Stimulated activated CD8-positive, alpha-beta memory T cell treated with anti-CD3 and anti-CD28 coated beads, Interleukin-12 subunit alpha, Interleukin-12 subunit beta, amount 100 ng/mL, for 1 hour (primary cell): ENCODE data around the gene SERPINB6.
"Not testable (repeated sequence)": the region's sequence is repeated elsewhere in the genome, so short reads cannot be mapped to it uniquely, and the experiment has no call there.

ENCODE experiments used
- DNase-seq: peaks from one replicate; pipeline ENCODE4 v3.0.0-alpha.2; 2020; ENCODE audit warnings: low read depth

The SERPINB6 gene

GRCh38 chr6:2958776-2959175 lies 12.6 kb downstream of the SERPINB6 start:
- no peak for DNase-seq

DNA sequence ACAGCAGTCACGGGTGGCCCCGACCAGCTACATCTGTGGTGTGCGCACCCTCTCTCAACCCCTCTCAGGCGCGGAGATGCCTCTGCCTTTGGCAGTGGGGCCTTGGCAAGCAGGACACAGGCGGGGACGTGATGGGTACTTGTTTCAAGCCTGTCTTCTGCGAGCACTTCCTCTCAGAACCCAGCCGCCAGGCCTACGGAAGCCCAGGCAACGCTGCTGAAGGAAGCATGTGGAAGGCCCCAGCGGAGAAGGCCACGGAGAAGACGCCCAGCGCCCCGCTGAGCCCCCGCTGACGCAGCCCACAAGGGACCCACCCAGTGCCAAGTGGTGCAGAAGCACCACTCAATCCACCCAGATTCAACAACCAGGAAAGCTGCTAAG lies 13.0 kb downstream of the SERPINB6 start:
- no peak for DNase-seq

GRCh38 chr6:2957696-2958330 lies 13.6 kb downstream of the SERPINB6 start:
- no peak for DNase-seq

DNA sequence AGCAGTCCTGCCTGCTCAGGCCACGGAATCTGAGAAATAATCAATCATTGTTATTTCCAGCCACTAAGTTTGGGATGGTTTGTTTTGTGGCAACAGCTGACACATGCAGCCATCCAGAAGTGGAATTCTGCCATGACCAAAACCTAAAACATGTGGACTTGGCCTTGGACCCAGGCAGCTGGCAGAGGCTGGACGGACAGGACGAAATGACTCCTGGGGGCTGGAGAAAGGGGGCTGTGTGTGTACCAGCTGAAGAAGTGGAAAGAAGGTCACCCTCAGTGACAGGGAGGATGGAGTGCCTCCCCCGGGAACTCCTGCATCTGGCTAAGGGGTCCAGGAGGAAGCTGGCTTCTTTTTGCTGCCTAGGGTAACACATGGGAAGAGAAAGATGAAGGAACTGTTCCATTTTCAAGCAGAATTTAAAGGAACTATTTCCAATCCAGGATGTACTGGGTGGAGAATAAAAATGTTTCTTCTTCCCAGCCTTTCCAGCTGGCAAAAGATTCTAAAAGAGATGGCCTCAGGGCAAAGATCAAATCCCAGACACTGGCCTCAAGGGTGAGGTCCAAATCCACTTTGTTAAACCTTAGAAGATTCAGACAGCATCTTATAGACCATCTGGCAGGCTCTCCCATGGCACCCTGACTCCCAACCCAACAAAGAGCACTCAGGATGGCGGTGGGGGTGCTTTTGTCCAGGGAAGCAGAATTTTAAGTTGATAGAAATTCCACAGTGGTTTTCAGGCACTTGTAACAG lies 14.3 kb downstream of the SERPINB6 start:
- no peak for DNase-seq

GRCh38 chr6:2953098-2953497 lies 18.3 kb downstream of the SERPINB6 start:
- DNase-seq: no peak

DNA sequence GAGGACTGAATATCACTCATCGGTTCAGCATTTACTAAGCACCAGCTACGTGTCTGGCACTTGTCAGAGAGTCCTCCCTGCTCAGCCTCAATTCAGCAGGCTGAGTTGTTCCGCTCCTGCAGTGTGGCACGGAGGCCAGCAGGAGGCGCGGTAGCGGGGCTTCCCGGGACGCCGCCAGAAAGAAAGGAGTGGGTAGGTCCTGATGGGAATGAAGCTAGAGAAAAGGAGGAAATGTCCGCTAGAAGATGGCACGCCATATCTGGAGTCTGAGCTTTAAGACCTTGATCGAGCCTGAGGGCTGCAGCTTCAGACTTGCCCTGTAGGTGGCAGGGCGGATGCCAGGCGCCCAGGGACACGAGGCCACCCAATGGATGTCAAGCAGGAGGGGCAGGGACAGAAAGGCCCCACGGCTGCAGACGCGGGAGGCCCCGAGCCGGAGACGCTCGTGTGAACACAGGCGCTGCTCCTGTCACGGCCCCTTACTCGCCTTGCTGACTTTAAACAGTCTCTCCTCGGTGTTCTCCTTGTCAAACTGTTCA lies 18.7 kb downstream of the SERPINB6 start:
- peak; percentile 41 for DNase-seq

DNA sequence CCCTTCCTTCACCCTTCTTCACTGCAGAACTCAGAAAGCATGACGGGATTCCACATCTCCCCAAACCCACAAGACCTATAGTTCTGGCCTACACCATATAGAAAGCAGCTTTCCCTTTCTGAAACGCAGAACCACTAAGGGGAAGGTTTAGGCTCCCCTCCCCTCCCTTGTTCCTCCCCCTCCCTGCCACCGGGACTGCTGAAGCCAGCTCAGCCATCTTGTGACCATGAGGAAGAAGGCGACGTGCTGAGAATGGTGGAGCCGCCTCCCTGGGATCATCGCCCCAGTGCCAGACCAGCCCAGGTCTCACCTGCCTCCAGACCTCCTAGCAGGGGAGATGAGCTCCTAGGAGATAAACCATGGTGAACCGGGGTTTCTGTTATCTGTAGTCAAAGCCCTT lies 19.6 kb downstream of the SERPINB6 start:
- DNase-seq: no peak

GRCh38 chr6:2950713-2951112 lies 20.7 kb downstream of the SERPINB6 start:
- DNase-seq: no peak

DNA sequence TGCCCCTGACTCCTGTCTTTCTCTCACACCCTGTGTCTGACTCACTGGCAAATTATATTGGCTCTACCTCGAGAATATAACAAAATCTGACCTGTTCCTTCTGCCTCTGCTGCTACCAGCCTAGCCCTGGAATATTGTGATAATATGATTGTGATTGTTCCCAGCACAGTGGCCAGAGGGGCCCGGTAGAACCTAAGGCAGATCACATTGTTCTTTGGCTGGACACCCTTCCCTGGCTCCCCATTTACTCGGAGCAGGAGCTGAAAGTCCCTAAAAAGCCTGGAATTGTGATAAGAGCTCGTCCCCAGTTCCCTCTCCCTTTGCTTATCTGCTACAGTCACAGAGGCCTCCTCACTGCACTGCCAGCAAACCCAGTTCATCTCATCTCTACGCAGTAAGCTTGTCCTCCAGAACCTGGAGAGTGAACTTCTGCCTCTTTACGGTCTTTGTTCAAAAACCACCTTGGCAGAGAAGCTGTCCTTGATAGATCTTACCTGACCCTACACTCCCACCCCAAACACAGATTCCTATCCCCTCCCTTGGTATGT lies 21.8 kb downstream of the SERPINB6 start:
- DNase-seq: no peak

GRCh38 chr6:2949121-2949520 lies 22.2 kb downstream of the SERPINB6 start:
- no peak for DNase-seq

DNA sequence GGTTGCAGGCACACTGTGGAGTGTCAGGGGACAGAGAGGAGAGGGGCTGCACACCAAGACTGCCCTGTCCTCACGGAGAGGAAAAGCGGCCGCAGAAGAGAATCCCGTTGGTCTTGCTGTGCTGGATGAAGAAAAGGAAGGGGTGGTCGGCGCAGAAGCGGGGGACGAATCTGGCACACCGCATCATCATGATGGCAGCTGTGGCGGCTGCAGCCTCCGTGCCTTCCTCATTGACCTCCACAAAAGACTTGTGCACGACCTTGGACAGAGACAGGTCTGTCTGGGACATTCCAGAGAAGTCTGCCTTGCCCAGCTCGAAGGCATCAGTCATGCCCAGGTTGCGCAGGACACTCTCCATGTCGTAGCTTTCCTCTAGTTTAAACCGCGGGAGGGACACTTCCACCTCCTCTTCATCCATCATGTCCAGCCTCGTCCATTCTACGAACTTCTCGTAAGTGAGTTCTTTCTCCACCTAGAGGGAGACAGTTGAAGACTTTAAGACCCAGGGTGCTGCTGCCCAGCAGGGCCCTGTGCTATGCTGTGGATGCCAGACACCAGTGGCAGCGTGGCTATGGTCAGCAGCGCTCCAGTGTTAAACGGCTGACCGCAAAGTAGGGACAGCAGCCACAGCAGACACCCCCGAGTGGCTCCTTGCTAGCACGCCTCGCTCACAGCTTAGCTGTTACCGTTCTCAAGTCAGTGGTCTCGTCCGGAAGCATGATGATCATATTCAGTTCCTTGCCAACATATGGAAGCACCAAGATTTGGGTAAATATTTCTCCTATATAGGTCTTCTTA lies 22.9 kb downstream of the SERPINB6 start:
- no peak for DNase-seq

GRCh38 chr6:2947445-2947844 lies 23.9 kb downstream of the SERPINB6 start:
- no peak for DNase-seq

DNA sequence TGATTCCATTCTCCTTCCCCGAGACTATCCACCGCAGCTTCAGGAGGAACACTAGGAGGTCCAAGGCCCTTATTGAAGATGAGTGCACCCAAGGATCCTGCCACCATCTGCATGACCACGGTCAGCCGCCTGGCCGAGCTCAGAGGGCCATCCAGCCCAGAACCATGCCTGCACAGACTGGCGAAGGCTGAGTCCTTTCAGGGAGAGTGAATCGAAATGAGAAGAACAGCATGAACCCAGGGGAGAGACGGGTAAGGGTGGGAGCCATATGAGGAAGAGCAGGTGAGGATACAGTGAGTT lies 26.3 kb downstream of the SERPINB6 start:
- no peak for DNase-seq

DNA sequence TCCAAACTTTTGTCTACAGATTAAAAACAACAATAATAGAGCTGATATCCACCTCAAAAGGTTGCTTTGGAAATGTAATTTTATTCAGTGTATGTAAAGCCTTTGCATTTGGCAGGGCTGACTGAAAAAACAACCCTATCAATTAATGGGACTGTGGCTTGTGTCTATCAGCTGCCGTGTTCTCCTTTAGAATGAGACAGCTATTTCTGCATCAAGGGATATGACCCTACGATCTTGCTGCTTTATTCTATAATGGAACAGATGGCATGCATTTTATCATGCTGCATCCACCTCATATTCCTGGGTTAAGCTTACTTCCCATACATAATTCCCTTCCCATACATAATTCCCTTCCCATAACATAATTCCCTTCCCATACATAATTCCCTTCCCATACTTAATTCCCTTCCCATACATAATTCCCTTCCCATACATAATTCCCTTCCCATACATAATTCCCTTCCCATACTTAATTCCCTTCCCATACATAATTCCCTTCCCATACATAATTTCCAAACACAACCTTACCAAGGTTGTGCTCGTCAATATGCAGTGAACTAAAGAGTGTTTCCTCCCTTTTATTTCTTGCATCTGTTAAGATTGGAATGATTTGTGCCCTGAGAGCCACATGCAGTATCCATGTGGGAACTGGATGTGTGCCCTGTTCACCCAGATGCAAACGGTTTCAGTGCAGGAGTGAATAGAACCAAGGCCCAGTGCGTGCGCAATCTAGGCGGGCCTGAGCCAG lies 26.8 kb downstream of the SERPINB6 start:
- no peak for DNase-seq

- no peak for DNase-seq
Measured at GRCh38 chr6:2943564-2943955, 27.8 kb downstream of the SERPINB6 start.

DNA sequence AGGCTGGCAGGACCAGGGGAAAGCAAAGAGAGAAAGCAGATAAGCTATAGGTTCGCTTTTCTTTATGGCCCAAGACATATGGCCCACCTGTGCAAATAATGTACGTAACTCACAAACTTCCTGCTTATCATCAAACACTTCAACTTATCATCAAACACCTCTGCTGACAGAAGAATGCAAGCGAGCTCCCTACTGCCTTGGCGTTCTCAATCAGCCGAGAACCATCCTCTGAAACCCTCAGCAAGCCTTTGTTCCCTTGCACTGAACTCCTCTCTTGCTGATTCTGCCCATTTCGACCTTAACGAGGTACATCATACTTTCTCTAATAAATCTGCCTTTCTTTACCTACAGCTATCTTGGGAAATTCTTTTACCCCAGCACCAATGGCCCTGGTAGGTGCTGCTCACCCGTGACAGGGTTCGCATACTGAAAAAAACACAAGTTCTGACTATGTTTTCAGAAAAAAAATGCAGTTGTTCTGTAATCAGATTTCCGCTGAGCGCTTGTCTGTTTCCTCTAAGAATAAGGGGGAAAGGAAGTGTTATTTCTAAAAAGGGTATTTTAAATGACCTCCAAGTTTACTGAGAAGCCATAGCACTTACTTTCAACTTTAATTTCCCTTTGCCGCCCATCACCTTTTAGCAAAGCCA lies 28.3 kb downstream of the SERPINB6 start:
- DNase-seq: no peak

GRCh38 chr6:2942116-2942515 lies 29.3 kb downstream of the SERPINB6 start:
- DNase-seq: not testable (repeated sequence)

GRCh38 chr6:2940851-2941250 lies 30.5 kb downstream of the SERPINB6 start:
- DNase-seq: no peak

GRCh38 chr6:2940010-2940850 lies 31.1 kb downstream of the SERPINB6 start:
- DNase-seq: peak; percentile 45

- no peak for DNase-seq
Measured at GRCh38 chr6:2939315-2940009, 31.9 kb downstream of the SERPINB6 start.
